Keratinocyte (primary cell): ENCODE data around the gene DDAH1. TPM values are rescaled to one million over a fixed set of nuclear protein-coding genes. Genes with fewer than 3 reads are reported as not detected.

Source experiments
- DNase-seq: peaks from one replicate; pipeline ENCODE4 v3.0.0-alpha.2; 2011; ENCODE audit warnings: low read depth, missing footprints, low spot score
- FAIRE-seq: peaks from 2 replicates; lab custom pipeline; 2011; peaks lifted over from hg19 to GRCh38; lab: Jason Lieb, UNC
- H2AFZ ChIP-seq: 2 replicates; pipeline ENCODE4 v1.6.0; 2012; ENCODE audit warnings: low read length, control low read depth, inconsistent platforms; ENCODE audit not compliant: control insufficient read depth
- H3K27ac ChIP-seq: 2 replicates; pipeline ENCODE4 v1.5.1; 2011; ENCODE audit warnings: low read length; ENCODE audit not compliant: control insufficient read depth, insufficient read depth
- H3K27me3 ChIP-seq: 3 replicates; pipeline ENCODE4 v1.6.0; 2011; ENCODE audit warnings: low read length; ENCODE audit not compliant: control insufficient read depth, insufficient read depth; ENCODE audit errors: extremely low read depth
- H3K36me3 ChIP-seq, 2 experiments: 2 replicates in 1 of 2; 3 replicates in 1 of 2; pipeline ENCODE4 v1.5.1; 2011; ENCODE audit warnings: low read length in 2 of 2, mild to moderate bottlenecking in 1 of 2; ENCODE audit not compliant: control insufficient read depth in 2 of 2, insufficient read depth in 2 of 2; ENCODE audit errors: extremely low read depth in 1 of 2
- H3K4me1 ChIP-seq: 3 replicates; pipeline ENCODE4 v1.5.1; 2011; ENCODE audit warnings: low read length; ENCODE audit not compliant: control insufficient read depth, insufficient read depth; ENCODE audit errors: extremely low read depth
- H3K4me2 ChIP-seq: 3 replicates; pipeline ENCODE4 v1.6.0; 2011; ENCODE audit warnings: low read depth, low read length; ENCODE audit not compliant: control insufficient read depth, insufficient read depth; ENCODE audit errors: extremely low read depth
- H3K4me3 ChIP-seq, 3 experiments: fragments of 200-600 bp in 1 of 3; sonication (generic) in 1 of 3; 2 replicates in 2 of 3; 3 replicates in 1 of 3; pipeline ENCODE4 v1.5.1; 2011 to 2016; ENCODE audit warnings: low read length in 3 of 3, mild to moderate bottlenecking in 3 of 3, control low read depth in 2 of 3, inconsistent platforms in 1 of 3, low read depth in 1 of 3, mixed read lengths in 1 of 3, mixed run types in 1 of 3, moderate library complexity in 1 of 3; ENCODE audit not compliant: control insufficient read depth in 2 of 3, insufficient read depth in 2 of 3; ENCODE audit errors: extremely low read depth in 1 of 3
- H3K79me2 ChIP-seq: 2 replicates; pipeline ENCODE4 v1.6.0; 2012; ENCODE audit warnings: low read length; ENCODE audit not compliant: control insufficient read depth, insufficient read depth
- H3K9ac ChIP-seq: 3 replicates; pipeline ENCODE4 v1.6.0; 2011; ENCODE audit warnings: low read length; ENCODE audit not compliant: control insufficient read depth, insufficient read depth; ENCODE audit errors: extremely low read depth
- H3K9me1 ChIP-seq: 3 replicates; pipeline ENCODE4 v1.6.0; 2011; ENCODE audit warnings: low read length; ENCODE audit not compliant: control insufficient read depth, insufficient read depth; ENCODE audit errors: extremely low read depth
- H3K9me3 ChIP-seq: 2 replicates; pipeline ENCODE4 v1.5.1; 2012; ENCODE audit warnings: low read depth, low read length; ENCODE audit not compliant: control insufficient read depth
- H4K20me1 ChIP-seq: 3 replicates; pipeline ENCODE4 v1.6.0; 2011; ENCODE audit warnings: low read length; ENCODE audit not compliant: control insufficient read depth, insufficient read depth; ENCODE audit errors: extremely low read depth
- CTCF ChIP-seq, 3 experiments: IDR thresholded peaks in 1 of 3; conservative IDR thresholded peaks in 1 of 3; optimal IDR thresholded peaks in 1 of 3; 2 replicates in 2 of 3; 3 replicates in 1 of 3; pipeline versions ENCODE3 to v1.5.1; 2011; ENCODE audit warnings: low read length in 3 of 3, mild to moderate bottlenecking in 3 of 3, moderate library complexity in 2 of 3, control low read depth in 1 of 3, inconsistent platforms in 1 of 3; ENCODE audit not compliant: insufficient read depth in 2 of 3; ENCODE audit errors: extremely low read depth in 1 of 3
- EZH2 ChIP-seq: IDR thresholded peaks from one replicate; pipeline ENCODE4 v1.6.1; 2012; ENCODE audit warnings: inconsistent platforms, mild to moderate bottlenecking, low read length, moderate library complexity
- dilution Hi-C: fragments of 300-500 bp; cut with MboI; formaldehyde crosslinking; loops from one replicate; pipeline ENCODE4 v1.7.0; 2020; ENCODE audit warnings: low sequenced_read_pairs; ENCODE audit not compliant: extremely low pct_ligation_motif_present
- polyA plus RNA-seq, 5 experiments: library from polyadenylated mRNA; depleted of rRNA in 3 of 5; stranded (reverse) in 3 of 5; stranded (forward) in 1 of 5; unstranded in 1 of 5; fragments of >200 nt; gene quantifications; 1 replicate in 1 of 5; 2 replicates in 3 of 5; 3 replicates in 1 of 5; pipeline versions ENCODE4 v1.2.1 to v1.2.3, GENCODE V29; 2011 to 2012; ENCODE audit warnings: missing spikeins in 2 of 5, low read depth in 1 of 5, low replicate concordance in 1 of 5

Gene DDAH1
- polyA plus RNA-seq, 1 donor (not counting 4 experiments of a cell fraction or from before 2014, with no cell fraction given): 5.8 TPM

GRCh38 chr1:85325920-85326319 lies 139.0 kb downstream of the DDAH1 start:
- Histone ChIP-seq H3K27me3 (no peaks in the 10 kb centered on the region), H3K36me3 (no peaks in the 10 kb centered on the region), H4K20me1 (no peaks in the 10 kb centered on the region), H3K9me3 (no peaks in the 10 kb centered on the region), H3K4me3 (no peak overlapping the region), H3K27ac (no peak overlapping the region), H3K4me1 (peaks cover 60% of the 10 kb centered on the region), H3K4me2 (peak overlapping the region; percentile 6), H2AFZ (no peak overlapping the region), H3K9ac (no peak overlapping the region), H3K79me2 (no peaks in the 10 kb centered on the region), H3K9me1 (no peaks in the 10 kb centered on the region)
- no peak for TF ChIP-seq EZH2
- no peak for TF ChIP-seq CTCF (optimal IDR thresholded peaks at IDR 0.05 in 1 of 3, IDR thresholded peaks at IDR 0.05 in 1 of 3, conservative IDR thresholded peaks at IDR 0.05 in 1 of 3; ENCODE audit: extremely low read depth in 1 of 3, insufficient read depth in 2 of 3, low read length in 3 of 3)
- FAIRE-seq: peak; percentile 63
- DNase-seq: no peak
- dilution Hi-C loops: no loop called here

DNA sequence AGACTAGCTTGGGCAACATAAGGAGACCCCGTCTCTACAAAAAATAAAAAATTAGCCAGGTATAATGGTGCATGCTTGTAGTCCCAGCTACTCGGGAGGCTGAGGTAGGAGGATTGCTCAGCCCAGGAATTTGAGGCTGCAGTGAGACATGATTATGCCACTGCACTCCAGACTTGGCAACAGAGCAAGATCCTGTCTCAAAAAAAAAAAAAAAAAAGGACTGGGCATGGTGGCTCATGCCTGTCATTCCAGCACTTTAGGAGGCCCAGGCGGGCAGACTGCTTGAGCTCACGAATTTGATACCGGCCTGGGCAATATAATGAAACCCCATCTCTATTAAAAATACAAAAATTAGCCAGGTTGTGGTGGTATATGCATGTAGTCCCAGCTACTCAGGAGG lies 141.2 kb downstream of the DDAH1 start:
- no peak overlapping the region for H3K27ac ChIP-seq
- no peaks in the 10 kb centered on the region for H4K20me1 ChIP-seq
- no peaks in the 10 kb centered on the region for H3K27me3 ChIP-seq
- no peak overlapping the region for H3K4me3 ChIP-seq
- H3K79me2 ChIP-seq: no peaks in the 10 kb centered on the region
- no peak overlapping the region for H2AFZ ChIP-seq
- no peaks in the 10 kb centered on the region for H3K9me3 ChIP-seq
- no peaks in the 10 kb centered on the region for H3K36me3 ChIP-seq
- no peaks in the 10 kb centered on the region for H3K9me1 ChIP-seq
- no peak overlapping the region for H3K9ac ChIP-seq
- TF ChIP-seq EZH2 (no peak), CTCF (optimal IDR thresholded peaks at IDR 0.05 in 1 of 3, IDR thresholded peaks at IDR 0.05 in 1 of 3, conservative IDR thresholded peaks at IDR 0.05 in 1 of 3; ENCODE audit: extremely low read depth in 1 of 3, insufficient read depth in 2 of 3, low read length in 3 of 3) (no peak)
- dilution Hi-C loops: no loop called here
- no peak for DNase-seq
- peaks cover 58% of the 10 kb centered on the region for H3K4me1 ChIP-seq
- no peak for FAIRE-seq
- no peak overlapping the region for H3K4me2 ChIP-seq
